Measurements from ENCODE around the gene EIF4G3. TPM values are rescaled to one million over a fixed set of nuclear protein-coding genes. Genes with fewer than 3 reads are reported as not detected.

Gene EIF4G3
- total and polyA plus RNA-seq, 9 of the 15 experiments (the other 6 are each of a cell fraction or from before 2014, with no cell fraction given), result 6.7 to 40.5 (median 32.1) TPM

DNA sequence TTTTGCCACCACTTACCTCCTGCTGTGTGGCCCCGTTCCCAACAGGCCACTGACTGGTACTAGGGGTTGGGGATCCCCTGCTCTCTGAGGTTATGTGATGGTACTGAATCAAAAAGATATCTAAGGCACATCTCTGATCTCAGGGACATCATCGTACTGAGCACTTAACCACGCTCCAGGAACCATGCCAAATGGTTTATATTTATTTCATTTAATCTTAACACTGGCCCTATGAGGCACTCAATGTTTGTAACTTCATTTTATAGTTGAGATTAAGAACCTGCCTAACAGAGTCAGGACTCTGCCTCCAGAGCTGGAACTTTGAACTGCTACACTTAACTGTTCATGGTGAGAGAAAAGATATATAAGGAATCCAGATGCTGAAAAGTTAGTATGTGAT is 291.6 kb downstream of the EIF4G3 start:
- intact Hi-C loops (cut with micrococcal nuclease) (no loop called here), in situ Hi-C loops (cut with MboI) (no loop called here)
- TF ChIP-seq TEAD1 (CRISPR knock-in tag; IDR thresholded peaks at IDR 0.05), result no peak
- TF ChIP-seq, protein P1, sequence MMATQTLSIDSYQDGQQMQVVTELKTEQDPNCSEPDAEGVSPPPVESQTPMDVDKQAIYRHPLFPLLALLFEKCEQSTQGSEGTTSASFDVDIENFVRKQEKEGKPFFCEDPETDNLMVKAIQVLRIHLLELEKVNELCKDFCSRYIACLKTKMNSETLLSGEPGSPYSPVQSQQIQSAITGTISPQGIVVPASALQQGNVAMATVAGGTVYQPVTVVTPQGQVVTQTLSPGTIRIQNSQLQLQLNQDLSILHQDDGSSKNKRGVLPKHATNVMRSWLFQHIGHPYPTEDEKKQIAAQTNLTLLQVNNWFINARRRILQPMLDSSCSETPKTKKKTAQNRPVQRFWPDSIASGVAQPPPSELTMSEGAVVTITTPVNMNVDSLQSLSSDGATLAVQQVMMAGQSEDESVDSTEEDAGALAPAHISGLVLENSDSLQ (IDR thresholded peaks at IDR 0.05), result no peak
- TF ChIP-seq, protein P2, sequence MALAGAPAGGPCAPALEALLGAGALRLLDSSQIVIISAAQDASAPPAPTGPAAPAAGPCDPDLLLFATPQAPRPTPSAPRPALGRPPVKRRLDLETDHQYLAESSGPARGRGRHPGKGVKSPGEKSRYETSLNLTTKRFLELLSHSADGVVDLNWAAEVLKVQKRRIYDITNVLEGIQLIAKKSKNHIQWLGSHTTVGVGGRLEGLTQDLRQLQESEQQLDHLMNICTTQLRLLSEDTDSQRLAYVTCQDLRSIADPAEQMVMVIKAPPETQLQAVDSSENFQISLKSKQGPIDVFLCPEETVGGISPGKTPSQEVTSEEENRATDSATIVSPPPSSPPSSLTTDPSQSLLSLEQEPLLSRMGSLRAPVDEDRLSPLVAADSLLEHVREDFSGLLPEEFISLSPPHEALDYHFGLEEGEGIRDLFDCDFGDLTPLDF (CRISPR knock-in tag; IDR thresholded peaks at IDR 0.05), result no peak
- TF ChIP-seq, protein P3, sequence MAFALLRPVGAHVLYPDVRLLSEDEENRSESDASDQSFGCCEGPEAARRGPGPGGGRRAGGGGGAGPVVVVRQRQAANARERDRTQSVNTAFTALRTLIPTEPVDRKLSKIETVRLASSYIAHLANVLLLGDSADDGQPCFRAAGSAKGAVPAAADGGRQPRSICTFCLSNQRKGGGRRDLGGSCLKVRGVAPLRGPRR (CRISPR knock-in tag; IDR thresholded peaks at IDR 0.05), result no peak
- no peak for TF ChIP-seq ZNF23 (CRISPR knock-in tag; IDR thresholded peaks at IDR 0.05)
- TF ChIP-seq ZNF75A (CRISPR knock-in tag; IDR thresholded peaks at IDR 0.05), result no peak
- TF ChIP-seq, protein P4, sequence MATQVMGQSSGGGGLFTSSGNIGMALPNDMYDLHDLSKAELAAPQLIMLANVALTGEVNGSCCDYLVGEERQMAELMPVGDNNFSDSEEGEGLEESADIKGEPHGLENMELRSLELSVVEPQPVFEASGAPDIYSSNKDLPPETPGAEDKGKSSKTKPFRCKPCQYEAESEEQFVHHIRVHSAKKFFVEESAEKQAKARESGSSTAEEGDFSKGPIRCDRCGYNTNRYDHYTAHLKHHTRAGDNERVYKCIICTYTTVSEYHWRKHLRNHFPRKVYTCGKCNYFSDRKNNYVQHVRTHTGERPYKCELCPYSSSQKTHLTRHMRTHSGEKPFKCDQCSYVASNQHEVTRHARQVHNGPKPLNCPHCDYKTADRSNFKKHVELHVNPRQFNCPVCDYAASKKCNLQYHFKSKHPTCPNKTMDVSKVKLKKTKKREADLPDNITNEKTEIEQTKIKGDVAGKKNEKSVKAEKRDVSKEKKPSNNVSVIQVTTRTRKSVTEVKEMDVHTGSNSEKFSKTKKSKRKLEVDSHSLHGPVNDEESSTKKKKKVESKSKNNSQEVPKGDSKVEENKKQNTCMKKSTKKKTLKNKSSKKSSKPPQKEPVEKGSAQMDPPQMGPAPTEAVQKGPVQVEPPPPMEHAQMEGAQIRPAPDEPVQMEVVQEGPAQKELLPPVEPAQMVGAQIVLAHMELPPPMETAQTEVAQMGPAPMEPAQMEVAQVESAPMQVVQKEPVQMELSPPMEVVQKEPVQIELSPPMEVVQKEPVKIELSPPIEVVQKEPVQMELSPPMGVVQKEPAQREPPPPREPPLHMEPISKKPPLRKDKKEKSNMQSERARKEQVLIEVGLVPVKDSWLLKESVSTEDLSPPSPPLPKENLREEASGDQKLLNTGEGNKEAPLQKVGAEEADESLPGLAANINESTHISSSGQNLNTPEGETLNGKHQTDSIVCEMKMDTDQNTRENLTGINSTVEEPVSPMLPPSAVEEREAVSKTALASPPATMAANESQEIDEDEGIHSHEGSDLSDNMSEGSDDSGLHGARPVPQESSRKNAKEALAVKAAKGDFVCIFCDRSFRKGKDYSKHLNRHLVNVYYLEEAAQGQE (IDR thresholded peaks at IDR 0.05; ENCODE audit: borderline replicate concordance), result no peak
- TF ChIP-seq, protein P4 (CRISPR knock-in tag; IDR thresholded peaks at IDR 0.05; ENCODE audit: low read depth), result no peak

More for the DNA sequence above, 291.6 kb downstream of the EIF4G3 start:
- POLR2A ChIA-PET, result no interaction called here
- H3K4me2 ChIP-seq (ENCODE audit: insufficient read depth, low read length), result no peak overlapping the region
- H3K27ac ChIP-seq (ENCODE audit: extremely low read depth, low read depth, low read length), result no peak overlapping the region
- no peaks in the 10 kb centered on the region for H3K9me3 ChIP-seq (replicated peaks; ENCODE audit: control insufficient read depth, insufficient read depth, low read depth, low read length)
- no peak overlapping the region for H3K4me3 ChIP-seq
- DNase-seq (ENCODE audit: extremely low read depth in 1 of 4, low spot score in 3 of 4) (no peak), ATAC-seq (no peak), FAIRE-seq (no peak)
- no peaks in the 10 kb centered on the region for H3K27me3 ChIP-seq (ENCODE audit: control insufficient read depth in 2 of 2, insufficient read depth in 2 of 2, low read length in 2 of 2)
- no peaks in the 10 kb centered on the region for H3K9me1 ChIP-seq (ENCODE audit: control insufficient read depth, insufficient read depth, low read length)
- H3K36me3 ChIP-seq (ENCODE audit: control insufficient read depth, insufficient read depth, low read length), result no peaks in the 10 kb centered on the region; the same call in 2 of the 3 replicates
- 73% methylated on average over 3 of the region's 3 CpGs for WGBS (ENCODE audit: insufficient coverage, low coverage, missing lambda C conversion rate)
- CTCF ChIA-PET (ENCODE audit: low intra/inter-chr PET ratio), result no interaction called here
- no peaks in the 10 kb centered on the region for H3K79me2 ChIP-seq (ENCODE audit: control insufficient read depth, insufficient read depth, low read length)
- no peaks in the 10 kb centered on the region for H4K20me1 ChIP-seq (replicated peaks; ENCODE audit: control insufficient read depth, insufficient read depth, low read length)
- no peak overlapping the region for H2AFZ ChIP-seq (ENCODE audit: low read depth, low read length)
- H3K9ac ChIP-seq (ENCODE audit: insufficient read depth in 1 of 2, low read depth in 2 of 2, low read length in 2 of 2), result no peak overlapping the region
- no peaks in the 10 kb centered on the region for H3K4me1 ChIP-seq (replicated peaks in 1 of 2; ENCODE audit: control insufficient read depth in 2 of 2, insufficient read depth in 2 of 2, low read length in 2 of 2)
- BruUV-seq (replicated peaks), result no TSS peak

All from K562 (cell line).